Progenitor cell of endocrine pancreas (in vitro differentiated cells): Measurements from ENCODE around the gene GNB5. TPM values are rescaled to one million over a fixed set of nuclear protein-coding genes. Genes with fewer than 3 reads are reported as not detected.
"Not testable (repeated sequence)": the region's sequence is repeated elsewhere in the genome, so short reads cannot be mapped to it uniquely, and the experiment has no call there.

ENCODE experiments used
- DNase-seq: peaks from one replicate; pipeline ENCODE4 v3.0.0; 2021; ENCODE audit warnings: low spot score; ENCODE audit not compliant: unreplicated experiment
- H3K27ac Mint-ChIP-seq: 2 replicates; pipeline ENCODE4 v1.8.0; 2021; ENCODE audit warnings: mild to moderate bottlenecking, moderate library complexity, mixed read lengths
- H3K27me3 Mint-ChIP-seq: 2 replicates; pipeline ENCODE4 v1.8.0; 2021; ENCODE audit warnings: mixed read lengths
- H3K36me3 Mint-ChIP-seq: 2 replicates; pipeline ENCODE4 v1.8.0; 2022; ENCODE audit warnings: mixed read lengths; ENCODE audit not compliant: insufficient read depth
- H3K4me1 Mint-ChIP-seq: 2 replicates; pipeline ENCODE4 v1.8.0; 2021; ENCODE audit warnings: low read depth, mixed read lengths
- H3K4me3 Mint-ChIP-seq: 2 replicates; pipeline ENCODE4 v1.8.0; 2021; ENCODE audit warnings: low read depth, mild to moderate bottlenecking, moderate library complexity, mixed read lengths
- H3K9me3 Mint-ChIP-seq: 2 replicates; pipeline ENCODE4 v1.8.0; 2021; ENCODE audit warnings: low read depth, mixed read lengths
- CTCF ChIP-seq: fragments of 200-600 bp; sonication (generic); IDR thresholded peaks from one replicate; pipeline ENCODE4 v1.5.0; 2021; ENCODE audit warnings: antibody characterized with exemption, mild to moderate bottlenecking; ENCODE audit not compliant: unreplicated experiment
- long read RNA-seq: library from polyadenylated mRNA; unstranded; transcript quantifications from one replicate; pipeline ENCODE4 v2.0.0, GENCODE V29; 2020
- total RNA-seq: library from RNA; stranded (reverse); gene quantifications from 2 replicates; pipeline ENCODE4 v1.2.1, GENCODE V29; 2021

GNB5 gene
- 54.6 and 56.0 TPM in 2 replicates for total RNA-seq
- long read RNA-seq, transcript GNB5-202 (11 exons, 1,735 nt), result major isoform, 178 of 217 reads
- long read RNA-seq, partial matches to known transcripts, result 25 of 217 reads
- long read RNA-seq, other reads (novel, unspliced or antisense), result 14 of 217 reads

- Mint-ChIP-seq H3K4me1 (peaks cover 11% of the 10 kb centered on the region), H3K27ac (peak within 1 kb of the TSS; percentile 90), H3K27me3 (no peaks in the 10 kb centered on the region), H3K36me3 (peaks cover 9% of the 10 kb centered on the region), H3K9me3 (no peaks in the 10 kb centered on the region), H3K4me3 (no peak within 1 kb of the TSS)
- DNase-seq, result no peak
- TF ChIP-seq CTCF, result no peak
These were observed at the start of gene GNB5 for GRCh38 chr15:52191207-52191606. Gene GNB5 (minus strand): TSS chr15:52191392. CDS start chr15:52184676, 6,716 bp downstream.

GRCh38 chr15:52240166-52240565, 49.0 kb upstream of the GNB5 start:
- TF ChIP-seq CTCF, result no peak
- DNase-seq, result no peak
- no peaks in the 10 kb centered on the region for H3K4me1 Mint-ChIP-seq
- no peak overlapping the region for H3K4me3 Mint-ChIP-seq
- H3K27me3 Mint-ChIP-seq, result no peaks in the 10 kb centered on the region
- H3K27ac Mint-ChIP-seq, result no peak overlapping the region
- H3K9me3 Mint-ChIP-seq, result no peaks in the 10 kb centered on the region
- H3K36me3 Mint-ChIP-seq, result peaks cover 42% of the 10 kb centered on the region

GRCh38 chr15:52238989-52239525, 47.9 kb upstream of the GNB5 start:
- H3K27ac Mint-ChIP-seq, H3K27me3 Mint-ChIP-seq: not testable (repeated sequence)

GRCh38 chr15:52238149-52238548, 47.0 kb upstream of the GNB5 start:
- no peak overlapping the region for H3K4me3 Mint-ChIP-seq
- TF ChIP-seq CTCF, result no peak
- H3K27me3 Mint-ChIP-seq, result no peaks in the 10 kb centered on the region
- DNase-seq, result no peak
- H3K9me3 Mint-ChIP-seq, result no peaks in the 10 kb centered on the region
- H3K27ac Mint-ChIP-seq, result no peak overlapping the region
- peaks cover 38% of the 10 kb centered on the region for H3K36me3 Mint-ChIP-seq
- H3K4me1 Mint-ChIP-seq, result no peaks in the 10 kb centered on the region

More at GRCh38 chr15:52238989-52239525, 47.9 kb upstream of the GNB5 start:
- not testable (repeated sequence) for H3K9me3 Mint-ChIP-seq, DNase-seq, H3K4me3 Mint-ChIP-seq, H3K4me1 Mint-ChIP-seq
- H3K36me3 Mint-ChIP-seq, result peaks cover 37% of the 10 kb centered on the region

GRCh38 chr15:52236013-52236412, 44.8 kb upstream of the GNB5 start:
- Mint-ChIP-seq H3K27ac (no peak overlapping the region), H3K9me3 (no peaks in the 10 kb centered on the region), H3K4me3 (no peak overlapping the region), H3K36me3 (peaks cover 30% of the 10 kb centered on the region), H3K27me3 (no peaks in the 10 kb centered on the region), H3K4me1 (peaks cover 3% of the 10 kb centered on the region)
- no peak for DNase-seq
- TF ChIP-seq CTCF, result no peak
